Activated CD4-positive, alpha-beta T cell treated with anti-CD3 and anti-CD28 coated beads for 1 hour (primary cell): Measurements from ENCODE around the gene ANKRD66.
"Not testable (repeated sequence)": the region's sequence is repeated elsewhere in the genome, so short reads cannot be mapped to it uniquely, and the experiment has no call there.

Experiments used
- DNase-seq: peaks from one replicate; pipeline ENCODE4 v3.0.0-alpha.2; 2020

The ANKRD66 gene

DNA sequence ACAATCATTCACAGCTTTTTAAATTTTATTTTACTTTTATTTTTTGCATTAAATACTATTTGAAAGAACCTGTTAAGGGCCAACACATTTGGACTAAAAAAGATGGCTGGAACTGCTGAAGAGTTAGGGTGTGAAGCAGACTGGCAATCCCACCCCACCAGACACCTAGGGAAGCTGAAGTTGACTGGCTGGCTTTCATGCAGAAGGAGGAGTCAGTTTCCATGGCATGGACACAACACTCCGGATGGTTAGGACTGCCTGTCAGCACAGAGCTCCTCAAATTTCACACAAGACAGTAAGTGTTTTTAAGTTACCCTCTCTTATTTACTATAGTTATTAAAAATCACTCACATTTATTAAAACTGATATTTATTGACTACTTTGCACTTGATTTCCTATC, at the start of gene ANKRD66:
ANKRD66 (plus strand) TSS at position 238 of the 400 bp plus-strand sequence. CDS start 5,016 bp downstream, outside the sequence.
- no peak for DNase-seq

DNA sequence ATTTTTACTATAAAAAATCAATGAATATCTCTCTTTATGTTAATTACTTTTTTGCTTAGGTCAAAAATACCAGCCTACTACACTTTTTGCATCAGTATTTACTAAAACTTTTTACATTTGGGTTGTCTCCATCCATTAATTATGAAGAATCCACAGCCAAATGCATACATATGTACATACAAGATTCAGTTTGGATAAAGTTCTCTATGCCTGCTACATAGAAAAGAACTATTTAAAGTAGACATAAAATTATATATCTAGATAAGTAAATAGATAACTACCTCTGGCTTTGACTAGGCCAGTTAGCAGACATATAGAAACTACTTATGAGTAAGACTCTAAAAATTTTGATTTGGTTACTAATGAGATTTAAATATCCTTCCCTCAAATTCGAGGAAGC, 46.8 kb upstream of the ANKRD66 start:
- DNase-seq: no peak

- DNase-seq: no peak
Observed at GRCh38 chr6:46704562-46704961, 42.2 kb upstream of the ANKRD66 start.

- no peak for DNase-seq
Observed at GRCh38 chr6:46706464-46706863, 40.3 kb upstream of the ANKRD66 start.

GRCh38 chr6:46711491-46711890, 35.2 kb upstream of the ANKRD66 start:
- DNase-seq: no peak

DNA sequence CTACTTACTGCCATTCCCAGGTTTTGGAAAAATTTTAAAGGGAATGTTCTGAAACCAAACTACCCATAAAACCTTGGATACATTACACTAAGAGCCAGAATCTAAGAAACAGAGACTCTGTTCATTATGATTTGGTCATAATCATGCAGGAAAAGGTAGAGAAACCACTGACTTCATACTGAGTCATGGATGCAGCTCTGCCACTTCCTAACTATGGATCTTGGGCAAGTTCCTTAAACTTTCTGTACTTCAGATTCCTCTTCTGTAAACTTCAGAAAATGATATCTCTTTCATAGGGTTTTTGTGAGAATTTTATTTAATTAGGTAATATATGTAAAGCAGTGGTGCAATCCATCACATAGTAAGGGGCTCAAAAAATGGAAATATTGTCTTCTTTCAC, 31.6 kb upstream of the ANKRD66 start:
- DNase-seq: no peak

DNA sequence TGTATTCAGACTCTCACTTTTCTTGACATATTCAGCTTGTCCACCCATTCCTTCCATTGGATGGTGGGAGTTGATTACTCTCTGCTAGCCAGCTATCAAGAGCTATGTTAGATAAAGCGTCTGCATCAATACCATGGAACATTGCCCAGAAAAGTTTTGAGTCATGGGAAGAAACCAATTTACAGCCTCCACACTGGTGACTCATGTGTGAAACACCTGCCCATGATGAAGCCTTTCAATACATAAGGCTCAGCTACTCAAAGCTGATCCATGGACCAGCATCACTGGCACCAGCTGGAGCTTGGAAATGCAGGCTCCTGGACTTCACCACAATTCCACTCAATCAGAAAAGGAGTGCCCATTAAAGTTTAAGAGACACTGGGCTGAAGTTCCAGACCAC, 27.6 kb upstream of the ANKRD66 start:
- DNase-seq: no peak

GRCh38 chr6:46720401-46720800, 26.3 kb upstream of the ANKRD66 start:
- DNase-seq: no peak

GRCh38 chr6:46729787-46730326, 16.9 kb upstream of the ANKRD66 start:
- DNase-seq: no peak

GRCh38 chr6:46730921-46731461, 15.7 kb upstream of the ANKRD66 start:
- DNase-seq: no peak

- DNase-seq: no peak
Observed at GRCh38 chr6:46733341-46733801, 13.4 kb upstream of the ANKRD66 start.

- no peak for DNase-seq
Observed at GRCh38 chr6:46734867-46735719, 11.6 kb upstream of the ANKRD66 start, which contains the start of gene PLA2G7. Gene PLA2G7, minus strand, starts transcription at chr6:46735375. Its CDS starts 12,484 bp downstream, at chr6:46722891.

GRCh38 chr6:46735720-46736031, 11.1 kb upstream of the ANKRD66 start:
- DNase-seq: no peak

DNA sequence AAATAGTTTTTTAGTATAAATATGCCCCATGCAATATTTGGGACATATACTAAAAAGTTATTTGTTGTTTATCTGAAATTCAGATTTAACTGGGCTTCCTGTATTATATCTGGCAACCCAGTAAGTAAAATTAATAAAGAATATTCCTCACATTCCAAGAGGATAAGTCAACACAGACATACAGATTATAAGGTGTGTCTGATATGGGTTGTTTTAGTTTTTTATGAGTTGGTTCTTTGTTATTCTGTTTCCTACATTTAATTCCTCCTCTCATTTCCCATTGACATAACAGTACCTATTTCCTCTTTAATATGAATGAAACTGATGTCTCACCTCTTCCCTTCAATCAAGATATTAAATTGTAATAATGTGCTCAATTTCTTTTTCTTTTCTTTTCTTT, 9.8 kb upstream of the ANKRD66 start:
- DNase-seq: no peak

- no peak for DNase-seq
Observed at GRCh38 chr6:46741482-46741881, 5.3 kb upstream of the ANKRD66 start.

DNA sequence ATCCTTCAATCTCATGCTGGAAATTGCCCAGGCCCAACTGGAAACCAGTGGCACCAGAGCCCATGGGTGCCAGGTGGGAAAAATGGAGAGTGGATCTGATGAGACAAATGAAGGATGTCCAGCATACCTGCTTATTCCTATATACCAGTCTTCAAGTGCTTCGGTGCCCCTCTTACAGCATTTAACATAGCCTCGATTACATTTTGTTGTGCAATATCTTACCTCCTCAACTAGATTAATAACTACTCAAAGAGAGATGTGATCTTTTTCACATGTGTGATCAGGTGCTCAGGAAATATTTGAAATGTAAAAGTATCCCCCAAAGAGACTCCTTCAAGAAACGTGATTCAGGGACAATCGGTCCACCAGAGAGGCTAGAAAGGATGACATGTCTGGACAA, 4.8 kb upstream of the ANKRD66 start:
- DNase-seq: no peak

GRCh38 chr6:46743425-46744158, 3.1 kb upstream of the ANKRD66 start:
- no peak for DNase-seq

DNA sequence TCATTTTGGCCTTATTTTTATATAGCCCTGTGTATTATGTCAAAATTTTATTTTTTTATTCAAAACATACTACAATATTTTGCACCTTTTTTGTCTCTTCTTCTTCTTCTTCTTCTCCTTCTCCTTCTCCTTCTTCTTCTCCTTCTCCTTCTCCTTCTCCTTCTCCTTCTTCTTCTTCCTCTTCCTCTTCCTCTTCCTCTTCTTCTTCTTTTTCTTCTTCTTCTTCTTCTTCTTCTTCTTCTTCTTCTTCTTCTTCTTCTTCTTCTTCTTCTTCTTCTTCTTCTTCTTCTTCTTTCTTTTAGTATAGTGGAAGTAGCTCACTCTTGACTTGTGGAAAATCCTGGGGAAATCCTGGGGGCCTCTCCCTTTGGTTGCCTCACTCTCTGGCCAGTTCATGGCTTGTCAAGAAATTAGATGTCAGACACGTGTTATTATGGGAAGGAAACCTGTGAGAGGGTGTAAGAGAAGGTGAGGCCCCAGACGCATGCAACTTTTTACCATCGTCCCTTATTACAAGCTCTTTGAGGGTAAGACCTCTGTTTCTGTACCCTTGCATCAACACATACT, 2.5 kb upstream of the ANKRD66 start:
- DNase-seq: not testable (repeated sequence)

DNA sequence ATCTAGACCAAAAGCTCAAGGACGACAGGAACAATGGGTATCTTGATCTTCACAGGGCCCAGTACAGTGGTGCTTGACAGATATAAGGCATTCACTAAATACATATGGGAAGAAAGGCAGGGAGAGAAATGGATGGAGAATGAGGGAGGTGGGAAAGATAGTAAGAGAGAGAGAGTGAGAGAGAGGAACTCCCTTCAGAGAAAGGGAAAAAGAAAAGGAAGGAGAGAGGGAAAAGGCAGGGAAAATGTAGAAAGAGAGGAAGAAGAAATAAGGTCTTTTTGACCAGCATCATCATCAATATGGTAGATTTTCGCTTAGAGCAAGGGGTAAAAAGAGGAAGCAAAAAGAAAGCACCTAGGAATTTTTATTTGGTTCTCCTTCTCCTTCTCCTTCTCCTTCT, 760 bp upstream of the ANKRD66 start:
- DNase-seq: no peak

DNA sequence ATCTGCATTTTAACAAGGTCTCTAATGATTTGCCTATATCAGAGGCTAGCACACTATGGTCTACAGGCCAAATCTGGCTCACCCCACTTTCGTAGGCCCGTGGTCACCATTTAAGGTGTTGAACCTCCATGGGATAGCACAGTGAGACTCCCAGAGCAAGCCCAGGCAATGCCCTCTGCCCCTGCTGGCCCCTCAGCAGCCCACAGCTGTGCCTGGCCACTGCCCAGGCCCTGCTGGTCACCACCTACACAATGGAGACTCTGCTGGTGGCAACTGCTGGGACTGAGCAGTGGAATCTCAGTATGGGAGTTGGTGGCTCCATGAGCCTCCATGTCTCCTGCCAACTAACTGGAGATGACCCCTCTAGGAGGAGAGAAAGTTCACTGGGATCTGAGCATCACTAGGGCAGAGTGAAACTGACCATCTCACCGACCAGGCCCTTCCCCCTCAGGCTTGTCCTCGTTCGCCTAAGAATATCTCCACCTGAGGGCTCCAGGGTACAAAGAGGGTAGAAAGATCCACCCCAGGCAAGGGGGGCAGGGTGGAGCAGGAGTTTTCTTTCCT, 2.3 kb downstream of the ANKRD66 start:
- DNase-seq: no peak

- DNase-seq: no peak
Observed at GRCh38 chr6:46749731-46750130, 3.0 kb downstream of the ANKRD66 start.

- DNase-seq: no peak
Observed at GRCh38 chr6:46751658-46752057, 4.9 kb downstream of the ANKRD66 start.

- no peak for DNase-seq
Observed at GRCh38 chr6:46755865-46756264, 9.1 kb downstream of the ANKRD66 start.
